ENCODE results near the gene DSCAML1. TPM values are rescaled to one million over a fixed set of nuclear protein-coding genes. Genes with fewer than 3 reads are reported as not detected.
"Not testable (repeated sequence)": the region's sequence is repeated elsewhere in the genome, so short reads cannot be mapped to it uniquely, and the experiment has no call there.

The DSCAML1 gene
- total RNA-seq, 4 donors from 2014 or later, result 0.20 to 1.1 (median 0.36) TPM

GRCh38 chr11:117816151-117816741 lies 19.2 kb upstream of the DSCAML1 start:
- Histone ChIP-seq H3K27ac (peak overlapping the region in 1 of 4 donors; percentile 70), H3K36me3 (no peaks in the 10 kb centered on the region), H3K27me3 (no peaks in the 10 kb centered on the region), H3K9me3 (no peaks in the 10 kb centered on the region), H3K4me1 (peaks cover 0 to 30% (median 11%) of the 10 kb centered on the region in 4 donors), H3K4me3 (no peak overlapping the region)
- TF ChIP-seq POLR2A (IDR thresholded peaks at IDR 0.05), result no peak
- TF ChIP-seq EP300 (IDR thresholded peaks at IDR 0.05), result no peak
- no peak for TF ChIP-seq CTCF (IDR thresholded peaks at IDR 0.05)
- 63 to 87% methylated on average over 12 to 13 of the region's 20 CpGs for WGBS, 2 donors
- no peak for DNase-seq (ENCODE audit: low spot score in 2 of 2)

- Histone ChIP-seq H3K27me3 (no peaks in the 10 kb centered on the region), H3K4me1 (peaks cover 0 to 30% (median 11%) of the 10 kb centered on the region in 4 donors), H3K27ac (peak overlapping the region in 1 of 4 donors; percentile 70), H3K36me3 (no peaks in the 10 kb centered on the region), H3K9me3 (no peaks in the 10 kb centered on the region), H3K4me3 (no peak overlapping the region)
- no peak for TF ChIP-seq CTCF (IDR thresholded peaks at IDR 0.05)
- TF ChIP-seq POLR2A (IDR thresholded peaks at IDR 0.05), result no peak
- no peak for TF ChIP-seq EP300 (IDR thresholded peaks at IDR 0.05)
- DNase-seq (ENCODE audit: low spot score in 2 of 2), result peak in 1 of 2 donors; percentile 22
- 52 to 65% methylated on average over 5 to 7 of the region's 7 CpGs for WGBS, 2 donors
Observed at GRCh38 chr11:117815262-117815803, 18.3 kb upstream of the DSCAML1 start.

DNA sequence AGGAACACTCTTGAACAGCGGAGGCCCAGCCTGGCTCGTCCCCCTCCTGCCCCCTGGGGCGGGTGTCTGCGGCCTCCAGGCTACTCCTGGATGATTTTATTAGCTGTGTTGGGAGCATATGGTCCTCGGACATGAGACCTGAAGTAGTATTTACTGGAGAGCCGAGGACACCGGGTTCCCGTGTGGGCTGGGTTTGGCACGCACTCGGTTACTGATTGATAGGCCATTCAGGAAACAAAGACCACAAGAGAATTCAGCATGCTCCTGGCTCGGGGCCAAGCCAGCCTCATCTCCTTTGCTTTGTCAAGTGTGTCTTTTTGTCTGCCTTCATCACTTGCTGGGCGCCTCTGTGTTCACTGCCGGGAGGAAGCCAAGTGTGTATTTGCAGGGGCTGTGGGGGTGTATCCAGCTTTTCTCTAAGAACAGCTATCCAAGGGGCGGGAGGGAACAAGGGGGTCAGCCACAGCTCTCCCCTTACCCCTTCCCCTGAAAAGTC lies 17.8 kb upstream of the DSCAML1 start:
- H3K4me1 ChIP-seq, result peaks cover 0 to 30% (median 11%) of the 10 kb centered on the region in 4 donors
- no peak overlapping the region for H3K4me3 ChIP-seq
- no peaks in the 10 kb centered on the region for H3K9me3 ChIP-seq
- no peaks in the 10 kb centered on the region for H3K27me3 ChIP-seq
- TF ChIP-seq EP300 (IDR thresholded peaks at IDR 0.05) (no peak), CTCF (IDR thresholded peaks at IDR 0.05) (no peak), POLR2A (IDR thresholded peaks at IDR 0.05) (no peak)
- peak; percentile 47 to 57 for DNase-seq (ENCODE audit: low spot score in 2 of 2)
- no peaks in the 10 kb centered on the region for H3K36me3 ChIP-seq
- 44 to 57% methylated on average over 12 to 14 of the region's 14 CpGs for WGBS, 2 donors
- peak overlapping the region in 1 of 4 donors; percentile 70 for H3K27ac ChIP-seq

DNA sequence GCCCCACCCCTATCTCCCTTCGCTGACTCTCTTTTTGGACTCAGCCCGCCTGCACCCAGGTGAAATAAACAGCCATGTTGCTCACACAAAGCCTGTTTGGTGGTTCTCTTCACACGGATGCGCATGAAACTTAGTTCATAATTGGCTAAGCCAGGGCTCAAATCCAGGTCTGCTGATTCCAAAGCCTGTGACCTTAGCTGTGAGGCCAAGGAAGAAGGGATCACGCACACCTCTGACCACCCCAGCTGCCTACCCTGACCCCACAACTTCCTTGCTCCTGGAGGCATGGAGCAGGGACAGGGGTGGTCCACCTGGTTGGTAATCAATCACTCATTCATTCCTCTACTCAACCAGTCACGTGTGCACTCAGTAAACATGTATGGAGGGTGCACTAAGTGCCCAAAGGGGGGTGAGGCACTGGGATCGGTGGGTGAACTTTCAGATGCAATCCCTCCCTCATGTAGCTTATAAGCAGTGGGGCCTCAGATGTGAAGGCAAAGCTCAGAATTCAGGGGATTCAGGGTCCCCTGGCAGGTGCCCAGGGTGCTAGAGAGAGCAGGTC lies 17.3 kb upstream of the DSCAML1 start:
- no peaks in the 10 kb centered on the region for H3K36me3 ChIP-seq
- H3K27me3 ChIP-seq, result no peaks in the 10 kb centered on the region
- DNase-seq (ENCODE audit: low spot score in 2 of 2), result no peak
- TF ChIP-seq POLR2A (IDR thresholded peaks at IDR 0.05), result no peak
- TF ChIP-seq EP300 (IDR thresholded peaks at IDR 0.05), result no peak
- no peak for TF ChIP-seq CTCF (IDR thresholded peaks at IDR 0.05)
- H3K27ac ChIP-seq, result peak overlapping the region in 1 of 4 donors; percentile 56
- H3K9me3 ChIP-seq, result no peaks in the 10 kb centered on the region
- peaks cover 0 to 33% (median 13%) of the 10 kb centered on the region in 4 donors for H3K4me1 ChIP-seq
- 84 to 87% methylated on average over 7 of the region's 7 CpGs for WGBS, 2 donors
- no peak overlapping the region for H3K4me3 ChIP-seq

DNA sequence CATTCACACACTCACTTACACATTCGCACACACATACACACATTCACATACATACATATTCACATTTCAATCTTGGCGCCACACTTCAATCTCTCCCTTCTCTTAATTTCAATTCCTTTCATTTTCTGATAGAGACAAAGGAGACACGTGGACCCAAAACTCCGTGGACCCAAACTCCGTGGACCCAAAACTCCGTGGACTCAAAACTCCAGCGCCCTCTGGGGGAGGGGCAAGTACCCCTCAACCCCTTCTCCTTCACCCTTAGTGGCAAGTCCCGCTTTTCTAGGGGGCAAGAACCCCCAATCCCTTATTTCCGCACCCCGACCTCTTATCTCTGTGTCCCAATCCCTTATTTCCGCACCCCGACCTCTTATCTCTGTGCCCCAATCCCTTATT lies 13.0 kb upstream of the DSCAML1 start:
- peaks cover 0 to 16% (median 10%) of the 10 kb centered on the region in 4 donors for H3K4me1 ChIP-seq
- not testable (repeated sequence) for H3K36me3 ChIP-seq; H3K4me3 ChIP-seq; H3K9me3 ChIP-seq; DNase-seq (ENCODE audit: low spot score in 2 of 2); H3K27me3 ChIP-seq; H3K27ac ChIP-seq
- 90 to 92% methylated on average over 12 of the region's 12 CpGs for WGBS, 2 donors

Measured in tibial nerve (tissue), 4 donors.